Nephron progenitor cell (in vitro differentiated cells): Measurements from ENCODE around the gene ACSS3.
"Not testable (repeated sequence)": the region's sequence is repeated elsewhere in the genome, so short reads cannot be mapped to it uniquely, and the experiment has no call there.

Experiments used
- DNase-seq: peaks from one replicate; pipeline ENCODE4 v3.0.0; 2021
- H3K27ac Mint-ChIP-seq: 2 replicates; pipeline ENCODE4 v1.8.0; 2021; ENCODE audit warnings: mild to moderate bottlenecking, moderate library complexity, mixed read lengths
- H3K27me3 Mint-ChIP-seq: 2 replicates; pipeline ENCODE4 v1.8.0; 2021; ENCODE audit warnings: mild to moderate bottlenecking, low read depth, mixed read lengths; ENCODE audit not compliant: poor library complexity
- H3K36me3 Mint-ChIP-seq: 2 replicates; pipeline ENCODE4 v1.8.0; 2021; ENCODE audit warnings: low read depth, mixed read lengths
- H3K4me1 Mint-ChIP-seq: 2 replicates; pipeline ENCODE4 v1.8.0; 2021; ENCODE audit warnings: mixed read lengths
- H3K4me3 Mint-ChIP-seq: 2 replicates; pipeline ENCODE4 v1.8.0; 2021; ENCODE audit warnings: mild to moderate bottlenecking, moderate library complexity, mixed read lengths
- H3K9me3 Mint-ChIP-seq: 2 replicates; pipeline ENCODE4 v1.8.0; 2021; ENCODE audit warnings: mild to moderate bottlenecking, moderate library complexity, mixed read lengths
- CTCF ChIP-seq: fragments of 200-600 bp; sonication (generic); IDR thresholded peaks from 2 replicates; pipeline ENCODE4 v1.5.0; 2021; ENCODE audit warnings: antibody characterized with exemption

Gene ACSS3

GRCh38 chr12:81172851-81173250 is 95.0 kb downstream of the ACSS3 start:
- H3K27ac Mint-ChIP-seq = no peak overlapping the region
- H3K27me3 Mint-ChIP-seq = no peaks in the 10 kb centered on the region
- H3K4me1 Mint-ChIP-seq = no peaks in the 10 kb centered on the region
- no peak overlapping the region for H3K4me3 Mint-ChIP-seq
- TF ChIP-seq CTCF = no peak
- peaks cover 55% of the 10 kb centered on the region for H3K36me3 Mint-ChIP-seq
- no peak for DNase-seq
- peaks cover 29% of the 10 kb centered on the region for H3K9me3 Mint-ChIP-seq

- Mint-ChIP-seq H3K9me3 (peaks cover 34% of the 10 kb centered on the region), H3K36me3 (peaks cover 58% of the 10 kb centered on the region), H3K27ac (no peak overlapping the region), H3K27me3 (peaks cover 2% of the 10 kb centered on the region), H3K4me3 (no peak overlapping the region), H3K4me1 (no peaks in the 10 kb centered on the region)
- no peak for DNase-seq
- no peak for TF ChIP-seq CTCF
These were observed 96.8 kb downstream of the ACSS3 start for GRCh38 chr12:81174664-81175063.

- Mint-ChIP-seq H3K27ac (no peak overlapping the region), H3K9me3 (peaks cover 34% of the 10 kb centered on the region), H3K4me1 (no peaks in the 10 kb centered on the region), H3K4me3 (no peak overlapping the region), H3K36me3 (peaks cover 67% of the 10 kb centered on the region), H3K27me3 (peaks cover 4% of the 10 kb centered on the region)
- no peak for TF ChIP-seq CTCF
- no peak for DNase-seq
These were observed 98.9 kb downstream of the ACSS3 start for GRCh38 chr12:81176796-81177195.

GRCh38 chr12:81181691-81182090 is 103.8 kb downstream of the ACSS3 start:
- H3K4me3 Mint-ChIP-seq = no peak overlapping the region
- peaks cover 78% of the 10 kb centered on the region for H3K36me3 Mint-ChIP-seq
- H3K9me3 Mint-ChIP-seq = peaks cover 26% of the 10 kb centered on the region
- no peak for DNase-seq
- peaks cover 4% of the 10 kb centered on the region for H3K27me3 Mint-ChIP-seq
- no peak for TF ChIP-seq CTCF
- peak overlapping the region; percentile 26 for H3K27ac Mint-ChIP-seq
- no peaks in the 10 kb centered on the region for H3K4me1 Mint-ChIP-seq

- DNase-seq = no peak
- H3K27me3 Mint-ChIP-seq = no peaks in the 10 kb centered on the region
- H3K9me3 Mint-ChIP-seq = peaks cover 13% of the 10 kb centered on the region
- no peak for TF ChIP-seq CTCF
- H3K36me3 Mint-ChIP-seq = peaks cover 42% of the 10 kb centered on the region
- H3K4me1 Mint-ChIP-seq = no peaks in the 10 kb centered on the region
- H3K4me3 Mint-ChIP-seq = no peak overlapping the region
- H3K27ac Mint-ChIP-seq = no peak overlapping the region
These were observed 109.8 kb downstream of the ACSS3 start for GRCh38 chr12:81187686-81188085.

GRCh38 chr12:81196595-81196994 is 118.7 kb downstream of the ACSS3 start:
- Mint-ChIP-seq H3K4me1 (no peaks in the 10 kb centered on the region), H3K9me3 (no peaks in the 10 kb centered on the region), H3K36me3 (peaks cover 12% of the 10 kb centered on the region), H3K27me3 (no peaks in the 10 kb centered on the region), H3K4me3 (no peak overlapping the region), H3K27ac (no peak overlapping the region)
- TF ChIP-seq CTCF = no peak
- DNase-seq = no peak

GRCh38 chr12:81200561-81200960 is 122.7 kb downstream of the ACSS3 start:
- Mint-ChIP-seq H3K36me3 (peaks cover 13% of the 10 kb centered on the region), H3K27ac (peak overlapping the region; percentile 96)
- DNase-seq, H3K4me1 Mint-ChIP-seq, H3K4me3 Mint-ChIP-seq, H3K27me3 Mint-ChIP-seq, H3K9me3 Mint-ChIP-seq: not testable (repeated sequence)
